Islet of Langerhans (tissue), 1 donor: ENCODE measurements around the gene IRAK1BP1.
"Not testable (repeated sequence)": the region's sequence is repeated elsewhere in the genome, so short reads cannot be mapped to it uniquely, and the experiment has no call there.

Experiments used
- FAIRE-seq: peaks from one replicate; lab custom pipeline; 2011; peaks lifted over from hg19 to GRCh38; lab: Jason Lieb, UNC

IRAK1BP1 gene

GRCh38 chr6:78867370-78868040 is at the start of gene IRAK1BP1:
IRAK1BP1 (plus strand) TSS chr6:78867551; CDS start chr6:78867577, 26 bp downstream.
- peak; percentile 5 for FAIRE-seq

- FAIRE-seq, result no peak
These were observed 43.3 kb upstream of the IRAK1BP1 start for GRCh38 chr6:78824045-78824444.

- no peak for FAIRE-seq
These were observed 37.9 kb upstream of the IRAK1BP1 start for GRCh38 chr6:78829407-78829806.

- no peak for FAIRE-seq
These were observed 36.5 kb upstream of the IRAK1BP1 start for GRCh38 chr6:78830805-78831204.

GRCh38 chr6:78831492-78831891 is 35.9 kb upstream of the IRAK1BP1 start:
- no peak for FAIRE-seq

GRCh38 chr6:78832091-78832808 is 35.1 kb upstream of the IRAK1BP1 start:
- no peak for FAIRE-seq

- no peak for FAIRE-seq
These were observed 31.5 kb upstream of the IRAK1BP1 start for GRCh38 chr6:78835817-78836216.

- FAIRE-seq, result no peak
These were observed 30.8 kb upstream of the IRAK1BP1 start for GRCh38 chr6:78836598-78836997.

GRCh38 chr6:78841111-78841510 is 26.2 kb upstream of the IRAK1BP1 start:
- FAIRE-seq, result no peak

GRCh38 chr6:78842953-78843352 is 24.4 kb upstream of the IRAK1BP1 start:
- no peak for FAIRE-seq

GRCh38 chr6:78844899-78845298 is 22.5 kb upstream of the IRAK1BP1 start:
- FAIRE-seq, result no peak

- FAIRE-seq, result no peak
These were observed 21.8 kb upstream of the IRAK1BP1 start for GRCh38 chr6:78845567-78845966.

GRCh38 chr6:78850621-78851020 is 16.7 kb upstream of the IRAK1BP1 start:
- FAIRE-seq, result no peak

- FAIRE-seq, result no peak
These were observed 16.2 kb upstream of the IRAK1BP1 start for GRCh38 chr6:78851156-78851555.

- no peak for FAIRE-seq
These were observed 12.8 kb upstream of the IRAK1BP1 start for GRCh38 chr6:78854546-78854945.

- FAIRE-seq, result not testable (repeated sequence)
These were observed 8.9 kb upstream of the IRAK1BP1 start for GRCh38 chr6:78858339-78858938.

- no peak for FAIRE-seq
These were observed 5.8 kb upstream of the IRAK1BP1 start for GRCh38 chr6:78861509-78861908.

- no peak for FAIRE-seq
These were observed 3.8 kb upstream of the IRAK1BP1 start for GRCh38 chr6:78863576-78863975.

GRCh38 chr6:78864957-78865356 is 2.4 kb upstream of the IRAK1BP1 start:
- FAIRE-seq, result no peak

- no peak for FAIRE-seq
These were observed 356 bp upstream of the IRAK1BP1 start for GRCh38 chr6:78867020-78867369.

GRCh38 chr6:78868116-78868515 is 765 bp downstream of the IRAK1BP1 start:
- no peak for FAIRE-seq

GRCh38 chr6:78875505-78875904 is 8.2 kb downstream of the IRAK1BP1 start:
- FAIRE-seq, result no peak

- FAIRE-seq, result no peak
These were observed 16.3 kb downstream of the IRAK1BP1 start for GRCh38 chr6:78883651-78884050.

GRCh38 chr6:78889901-78890300 is 22.6 kb downstream of the IRAK1BP1 start:
- not testable (repeated sequence) for FAIRE-seq
